Urinary bladder (tissue), 4 donors: ENCODE measurements around the gene STT3B. TPM values are rescaled to one million over a fixed set of nuclear protein-coding genes. Genes with fewer than 3 reads are reported as not detected.

Source experiments
- DNase-seq: peaks from one replicate; pipeline ENCODE4 v3.0.0-alpha.2; 2015; ENCODE audit errors: extremely low spot score
- H3K27ac ChIP-seq: one replicate; pipeline ENCODE4 v1.5.1; 2013; ENCODE audit warnings: low read depth, mild to moderate bottlenecking, moderate library complexity
- H3K36me3 ChIP-seq: one replicate; pipeline ENCODE4 v1.6.1; 2013; ENCODE audit warnings: mild to moderate bottlenecking, moderate library complexity; ENCODE audit not compliant: insufficient read depth
- H3K4me1 ChIP-seq: one replicate; pipeline ENCODE4 v1.6.1; 2013; ENCODE audit warnings: mild to moderate bottlenecking, moderate library complexity; ENCODE audit not compliant: insufficient read depth
- H3K4me3 ChIP-seq: one replicate; pipeline ENCODE4 v1.5.1; 2013; ENCODE audit warnings: low read depth, low read length
- WGBS: extraction: QIAGEN DNeasy Blood & Tissue Kit; methylation state at CpG from one replicate; pipeline ENCODE4 v1.1.7; 2013; 5-methylcytosine and 5-hydroxymethylcytosine counted together
- polyA plus RNA-seq: library from polyadenylated mRNA; stranded (reverse); fragments of 200-250 nt; gene quantifications from one replicate; pipeline ENCODE4 v1.2.3, GENCODE V29; 2013
- total RNA-seq: library from RNA; depleted of rRNA; stranded (reverse); fragments of >200 nt; gene quantifications from one replicate; pipeline ENCODE4 v1.2.3, GENCODE V29; 2014
- donor health status: healthy with polysubstance abuse.
- donor health status: healthy.

The STT3B gene
- total and polyA plus RNA-seq, 2 donors: 57.2 to 220 TPM

- WGBS: 54% methylated on average over 4 of the region's 4 CpGs
- no peak for DNase-seq
- Histone ChIP-seq H3K27ac (no peak overlapping the region), H3K36me3 (no peaks in the 10 kb centered on the region), H3K4me1 (no peaks in the 10 kb centered on the region), H3K4me3 (no peak overlapping the region)
Observed at GRCh38 chr3:31530960-31531335, 1.8 kb upstream of the STT3B start.

- peak; percentile 60 for DNase-seq
- peak overlapping the region; percentile 53 for H3K4me3 ChIP-seq
- 1% methylated on average over 31 of the region's 31 CpGs for WGBS
- peak overlapping the region; percentile 86 for H3K27ac ChIP-seq
- H3K4me1 ChIP-seq: peaks cover under 1% of the 10 kb centered on the region
- no peaks in the 10 kb centered on the region for H3K36me3 ChIP-seq
Observed at GRCh38 chr3:31531452-31531991, 1.2 kb upstream of the STT3B start.

GRCh38 chr3:31531992-31532586, 636 bp upstream of the STT3B start:
- peak; percentile 96 for DNase-seq
- Histone ChIP-seq H3K4me1 (peaks cover 1% of the 10 kb centered on the region), H3K36me3 (no peaks in the 10 kb centered on the region), H3K27ac (peak overlapping the region; percentile 86), H3K4me3 (peak overlapping the region; percentile 94)
- under 1% methylated on average over 73 of the region's 73 CpGs for WGBS

GRCh38 chr3:31533169-31534064, 692 bp downstream of the STT3B start:
- peaks cover 1% of the 10 kb centered on the region for H3K4me1 ChIP-seq
- peak overlapping the region; percentile 90 for H3K27ac ChIP-seq
- no peak for DNase-seq
- under 1% methylated on average over 81 of the region's 81 CpGs for WGBS
- H3K36me3 ChIP-seq: no peaks in the 10 kb centered on the region
- H3K4me3 ChIP-seq: peak overlapping the region; percentile 94

- Histone ChIP-seq H3K27ac (no peak overlapping the region), H3K36me3 (no peaks in the 10 kb centered on the region), H3K4me1 (peaks cover 1% of the 10 kb centered on the region), H3K4me3 (peak overlapping the region; percentile 94)
- DNase-seq: peak; percentile 20
- 10% methylated on average over 5 of the region's 5 CpGs for WGBS
Observed at GRCh38 chr3:31534065-31534425, 1.3 kb downstream of the STT3B start.

GRCh38 chr3:31536497-31536896, 3.8 kb downstream of the STT3B start:
- Histone ChIP-seq H3K4me1 (peaks cover 1% of the 10 kb centered on the region), H3K4me3 (no peak overlapping the region), H3K36me3 (no peaks in the 10 kb centered on the region), H3K27ac (no peak overlapping the region)
- no peak for DNase-seq
- 36% methylated on average over 2 of the region's 2 CpGs for WGBS

- Histone ChIP-seq H3K4me1 (peaks cover 1% of the 10 kb centered on the region), H3K4me3 (no peak overlapping the region), H3K27ac (no peak overlapping the region), H3K36me3 (no peaks in the 10 kb centered on the region)
- DNase-seq: no peak
- 69% methylated on average over 2 of the region's 2 CpGs for whole genome bisulfite sequencing
Observed at GRCh38 chr3:31538801-31539200, 6.1 kb downstream of the STT3B start.

- WGBS: 84% methylated on average over 1 of the region's 1 CpG
- Histone ChIP-seq H3K4me3 (no peak overlapping the region), H3K27ac (no peak overlapping the region), H3K4me1 (peaks cover 1% of the 10 kb centered on the region), H3K36me3 (no peaks in the 10 kb centered on the region)
- no peak for DNase-seq
Observed at GRCh38 chr3:31539275-31539674, 6.5 kb downstream of the STT3B start.

GRCh38 chr3:31541089-31541488, 8.4 kb downstream of the STT3B start:
- Histone ChIP-seq H3K4me1 (peaks cover 1% of the 10 kb centered on the region), H3K27ac (no peak overlapping the region), H3K4me3 (no peak overlapping the region), H3K36me3 (no peaks in the 10 kb centered on the region)
- WGBS: 67% methylated on average over 2 of the region's 2 CpGs
- no peak for DNase-seq

GRCh38 chr3:31542246-31542645, 9.5 kb downstream of the STT3B start:
- no peaks in the 10 kb centered on the region for H3K4me1 ChIP-seq
- no peak for DNase-seq
- WGBS: 94% methylated on average over 1 of the region's 1 CpG

GRCh38 chr3:31543375-31543774, 10.7 kb downstream of the STT3B start:
- H3K4me1 ChIP-seq: no peaks in the 10 kb centered on the region

More at GRCh38 chr3:31542246-31542645, 9.5 kb downstream of the STT3B start:
- Histone ChIP-seq H3K36me3 (no peaks in the 10 kb centered on the region), H3K4me3 (no peak overlapping the region), H3K27ac (no peak overlapping the region)

GRCh38 chr3:31544634-31545033, 11.9 kb downstream of the STT3B start:
- H3K4me1 ChIP-seq: no peaks in the 10 kb centered on the region
- WGBS: 55% methylated on average over 9 of the region's 9 CpGs
- no peak for DNase-seq
- H3K4me3 ChIP-seq: no peak overlapping the region
- H3K27ac ChIP-seq: no peak overlapping the region
- no peaks in the 10 kb centered on the region for H3K36me3 ChIP-seq

More at GRCh38 chr3:31543375-31543774, 10.7 kb downstream of the STT3B start:
- H3K36me3 ChIP-seq: no peaks in the 10 kb centered on the region
- H3K27ac ChIP-seq: no peak overlapping the region
- DNase-seq: no peak
- H3K4me3 ChIP-seq: no peak overlapping the region

GRCh38 chr3:31546162-31546561, 13.4 kb downstream of the STT3B start:
- no peak overlapping the region for H3K27ac ChIP-seq

GRCh38 chr3:31546725-31547124, 14.0 kb downstream of the STT3B start:
- Histone ChIP-seq H3K27ac (no peak overlapping the region), H3K36me3 (no peaks in the 10 kb centered on the region), H3K4me3 (no peak overlapping the region), H3K4me1 (no peaks in the 10 kb centered on the region)
- 60% methylated on average over 1 of the region's 1 CpG for WGBS
- no peak for DNase-seq

More at GRCh38 chr3:31546162-31546561, 13.4 kb downstream of the STT3B start:
- no peaks in the 10 kb centered on the region for H3K4me1 ChIP-seq
- WGBS: 78% methylated on average over 1 of the region's 1 CpG
- H3K36me3 ChIP-seq: no peaks in the 10 kb centered on the region
- DNase-seq: no peak
- H3K4me3 ChIP-seq: no peak overlapping the region
